Measurements from ENCODE around the gene TLCD5.

Gene TLCD5

GRCh38 chr11:120342678-120343077, 17.6 kb downstream of the TLCD5 start:
- no peak for TF ChIP-seq CTCF (IDR thresholded peaks at IDR 0.05; ENCODE audit: poor library complexity, severe bottlenecking)
- ATAC-seq (ENCODE audit: low read depth) (no peak), DNase-seq (ENCODE audit: low spot score) (no peak)
- Histone ChIP-seq H3K4me3 (ENCODE audit: severe bottlenecking) (no peak overlapping the region), H3K4me1 (ENCODE audit: insufficient read depth, poor library complexity, severe bottlenecking) (peaks cover 55% of the 10 kb centered on the region), H3K27ac (ENCODE audit: poor library complexity, severe bottlenecking) (peak overlapping the region; percentile 81), H3K9me3 (ENCODE audit: severe bottlenecking) (no peaks in the 10 kb centered on the region), H3K27me3 (ENCODE audit: insufficient read depth, poor library complexity, severe bottlenecking) (no peaks in the 10 kb centered on the region), H3K36me3 (ENCODE audit: low read depth) (no peaks in the 10 kb centered on the region; the same call in 1 of the 2 replicates)

GRCh38 chr11:120343429-120343828, 18.3 kb downstream of the TLCD5 start:
- no peaks in the 10 kb centered on the region; the same call in 1 of the 2 replicates for H3K36me3 ChIP-seq (ENCODE audit: low read depth)
- H3K27me3 ChIP-seq (ENCODE audit: insufficient read depth, poor library complexity, severe bottlenecking): no peaks in the 10 kb centered on the region
- no peak overlapping the region for H3K4me3 ChIP-seq (ENCODE audit: severe bottlenecking)

GRCh38 chr11:120344302-120345004, 19.4 kb downstream of the TLCD5 start:
- no peak for DNase-seq (ENCODE audit: low spot score)
- TF ChIP-seq CTCF (IDR thresholded peaks at IDR 0.05; ENCODE audit: poor library complexity, severe bottlenecking): no peak
- Histone ChIP-seq H3K4me3 (ENCODE audit: severe bottlenecking) (no peak overlapping the region), H3K27me3 (ENCODE audit: insufficient read depth, poor library complexity, severe bottlenecking) (no peaks in the 10 kb centered on the region), H3K4me1 (ENCODE audit: insufficient read depth, poor library complexity, severe bottlenecking) (peaks cover 50% of the 10 kb centered on the region), H3K9me3 (ENCODE audit: severe bottlenecking) (no peaks in the 10 kb centered on the region), H3K36me3 (ENCODE audit: low read depth) (no peaks in the 10 kb centered on the region; the same call in 1 of the 2 replicates), H3K27ac (ENCODE audit: poor library complexity, severe bottlenecking) (peak overlapping the region; percentile 48)
- peak; percentile 70 for ATAC-seq (ENCODE audit: low read depth)

More at GRCh38 chr11:120343429-120343828, 18.3 kb downstream of the TLCD5 start:
- Histone ChIP-seq H3K27ac (ENCODE audit: poor library complexity, severe bottlenecking) (no peak overlapping the region), H3K4me1 (ENCODE audit: insufficient read depth, poor library complexity, severe bottlenecking) (peaks cover 54% of the 10 kb centered on the region), H3K9me3 (ENCODE audit: severe bottlenecking) (no peaks in the 10 kb centered on the region)
- ATAC-seq (ENCODE audit: low read depth) (no peak), DNase-seq (ENCODE audit: low spot score) (no peak)
- no peak for TF ChIP-seq CTCF (IDR thresholded peaks at IDR 0.05; ENCODE audit: poor library complexity, severe bottlenecking)

GRCh38 chr11:120346233-120346632, 21.1 kb downstream of the TLCD5 start:
- ATAC-seq (ENCODE audit: low read depth): no peak
- Histone ChIP-seq H3K4me3 (ENCODE audit: severe bottlenecking) (no peak overlapping the region), H3K27me3 (ENCODE audit: insufficient read depth, poor library complexity, severe bottlenecking) (no peaks in the 10 kb centered on the region), H3K36me3 (ENCODE audit: low read depth) (no peaks in the 10 kb centered on the region; the same call in 1 of the 2 replicates), H3K27ac (ENCODE audit: poor library complexity, severe bottlenecking) (no peak overlapping the region), H3K9me3 (ENCODE audit: severe bottlenecking) (no peaks in the 10 kb centered on the region), H3K4me1 (ENCODE audit: insufficient read depth, poor library complexity, severe bottlenecking) (peaks cover 33% of the 10 kb centered on the region)
- no peak for TF ChIP-seq CTCF (IDR thresholded peaks at IDR 0.05; ENCODE audit: poor library complexity, severe bottlenecking)
- no peak for DNase-seq (ENCODE audit: low spot score)

GRCh38 chr11:120350637-120351036, 25.5 kb downstream of the TLCD5 start:
- no peaks in the 10 kb centered on the region for H3K27me3 ChIP-seq (ENCODE audit: insufficient read depth, poor library complexity, severe bottlenecking)
- H3K27ac ChIP-seq (ENCODE audit: poor library complexity, severe bottlenecking): no peak overlapping the region
- no peaks in the 10 kb centered on the region for H3K9me3 ChIP-seq (ENCODE audit: severe bottlenecking)
- H3K4me1 ChIP-seq (ENCODE audit: insufficient read depth, poor library complexity, severe bottlenecking): no peaks in the 10 kb centered on the region
- H3K36me3 ChIP-seq (ENCODE audit: low read depth): no peaks in the 10 kb centered on the region
- no peak for DNase-seq (ENCODE audit: low spot score)
- no peak for TF ChIP-seq CTCF (IDR thresholded peaks at IDR 0.05; ENCODE audit: poor library complexity, severe bottlenecking)
- ATAC-seq (ENCODE audit: low read depth): no peak
- H3K4me3 ChIP-seq (ENCODE audit: severe bottlenecking): no peak overlapping the region
